Neural progenitor cell (in vitro differentiated cells): ENCODE results near the gene MAD1L1. TPM values are rescaled to one million over a fixed set of nuclear protein-coding genes. Genes with fewer than 3 reads are reported as not detected.

ENCODE experiments used
- DNase-seq: peaks from one replicate; pipeline ENCODE4 v3.0.0-alpha.2; 2016; ENCODE audit warnings: low spot score
- H2AFZ ChIP-seq: fragments of 200-600 bp; sonication (generic); replicated peaks from 2 replicates; pipeline ENCODE4 v1.6.1; 2016; ENCODE audit warnings: antibody characterized with exemption
- H3F3A ChIP-seq: fragments of 200-600 bp; sonication (generic); 2 replicates; pipeline ENCODE4 v1.6.1; 2016; ENCODE audit warnings: antibody characterized with exemption, low read depth
- H3K27ac ChIP-seq: fragments of 200-600 bp; sonication (generic); 2 replicates; pipeline ENCODE4 v1.5.1; 2016; ENCODE audit warnings: mild to moderate bottlenecking
- H3K27me3 ChIP-seq: fragments of 200-600 bp; sonication (generic); 2 replicates; pipeline ENCODE4 v1.6.1; 2016; ENCODE audit warnings: mild to moderate bottlenecking, moderate library complexity
- H3K36me3 ChIP-seq: fragments of 200-600 bp; sonication (generic); 2 replicates; pipeline ENCODE4 v1.5.1; 2016
- H3K4me1 ChIP-seq: fragments of 200-600 bp; sonication (generic); 2 replicates; pipeline ENCODE4 v1.6.1; 2016; ENCODE audit warnings: mixed run types
- H3K4me2 ChIP-seq: fragments of 200-600 bp; sonication (generic); 2 replicates; pipeline ENCODE4 v1.6.1; 2016
- H3K4me3 ChIP-seq: fragments of 200-600 bp; sonication (generic); 2 replicates; pipeline ENCODE4 v1.5.1; 2016
- H3K79me2 ChIP-seq: fragments of 200-600 bp; sonication (generic); 2 replicates; pipeline ENCODE4 v1.6.1; 2016; ENCODE audit warnings: low read depth
- H3K9ac ChIP-seq: fragments of 200-600 bp; sonication (generic); 2 replicates; pipeline ENCODE4 v1.6.1; 2016
- H3K9me3 ChIP-seq: fragments of 200-600 bp; sonication (generic); 2 replicates; pipeline ENCODE4 v1.5.1; 2016; ENCODE audit warnings: low read depth
- H4K20me1 ChIP-seq: fragments of 200-600 bp; sonication (generic); 2 replicates; pipeline ENCODE4 v1.6.1; 2016; ENCODE audit warnings: low read depth
- H3K27ac Mint-ChIP-seq: 3 replicates; pipeline ENCODE4 v1.8.0; 2021; ENCODE audit warnings: mixed read lengths
- H3K27me3 Mint-ChIP-seq: 2 replicates; pipeline ENCODE4 v1.8.0; 2022; ENCODE audit warnings: low read depth, mild to moderate bottlenecking, inconsistent platforms, moderate library complexity, mixed read lengths; ENCODE audit not compliant: insufficient read depth
- H3K36me3 Mint-ChIP-seq: 3 replicates; pipeline ENCODE4 v1.8.0; 2021; ENCODE audit warnings: mixed read lengths
- H3K4me1 Mint-ChIP-seq: 3 replicates; pipeline ENCODE4 v1.8.0; 2021; ENCODE audit warnings: mixed read lengths
- H3K4me3 Mint-ChIP-seq: 3 replicates; pipeline ENCODE4 v1.8.0; 2021; ENCODE audit warnings: mild to moderate bottlenecking, moderate library complexity, mixed read lengths
- H3K9me3 Mint-ChIP-seq: 3 replicates; pipeline ENCODE4 v1.8.0; 2020; ENCODE audit warnings: mixed read lengths
- CTCF ChIP-seq: fragments of 200-600 bp; sonication (generic); IDR thresholded peaks from 2 replicates; pipeline ENCODE4 v1.5.1; 2017; ENCODE audit warnings: antibody characterized with exemption, mild to moderate bottlenecking
- EZH2 ChIP-seq: fragments of 200-600 bp; sonication (generic); IDR thresholded peaks from 2 replicates; pipeline ENCODE4 v1.6.1; 2017; ENCODE audit warnings: antibody characterized with exemption, mild to moderate bottlenecking, moderate library complexity
- EZH2phosphoT487 ChIP-seq: fragments of 200-600 bp; sonication (generic); IDR thresholded peaks from 2 replicates; pipeline ENCODE4 v1.6.1; 2017; ENCODE audit warnings: antibody characterized with exemption
- total RNA-seq: library from RNA; depleted of rRNA; stranded (reverse); fragments of >200 nt; gene quantifications from 2 replicates; pipeline ENCODE4 v1.2.3, GENCODE V29; 2015; ENCODE audit warnings: low replicate concordance

MAD1L1 gene
- total RNA-seq, 1 donor from 2014 or later: 23.7 TPM

- H3K9me3 ChIP-seq: no peaks in the 10 kb centered on the region
- Mint-ChIP-seq H3K9me3 (no peaks in the 10 kb centered on the region), H3K4me1 (peaks cover under 1% of the 10 kb centered on the region), H3K27me3 (no peaks in the 10 kb centered on the region), H3K4me3 (no peak overlapping the region), H3K27ac (no peak overlapping the region), H3K36me3 (no peaks in the 10 kb centered on the region)
- no peaks in the 10 kb centered on the region for H3K27me3 ChIP-seq
- H2AFZ ChIP-seq: no peak overlapping the region
- no peak for DNase-seq
- no peaks in the 10 kb centered on the region for H4K20me1 ChIP-seq
- no peak overlapping the region for H3K4me3 ChIP-seq
- H3K9ac ChIP-seq: no peak overlapping the region
- no peaks in the 10 kb centered on the region for H3F3A ChIP-seq
- no peaks in the 10 kb centered on the region for H3K36me3 ChIP-seq
- no peaks in the 10 kb centered on the region for H3K4me1 ChIP-seq
- TF ChIP-seq EZH2 (no peak), EZH2phosphoT487 (no peak)
- H3K4me2 ChIP-seq: no peak overlapping the region
- no peaks in the 10 kb centered on the region for H3K79me2 ChIP-seq
- H3K27ac ChIP-seq: no peak overlapping the region
Observed at GRCh38 chr7:1907751-1908365, 324.9 kb downstream of the MAD1L1 start.

GRCh38 chr7:1906988-1907745, 325.6 kb downstream of the MAD1L1 start:
- Mint-ChIP-seq H3K4me1 (no peaks in the 10 kb centered on the region), H3K27me3 (no peaks in the 10 kb centered on the region), H3K9me3 (no peaks in the 10 kb centered on the region), H3K36me3 (no peaks in the 10 kb centered on the region), H3K4me3 (no peak overlapping the region), H3K27ac (no peak overlapping the region)
- H3K27me3 ChIP-seq: no peaks in the 10 kb centered on the region
- no peak for TF ChIP-seq EZH2phosphoT487
- no peak for TF ChIP-seq CTCF
- TF ChIP-seq EZH2: no peak
- no peaks in the 10 kb centered on the region for H3K36me3 ChIP-seq
- H3K4me1 ChIP-seq: no peaks in the 10 kb centered on the region
- no peak for DNase-seq
- no peaks in the 10 kb centered on the region for H4K20me1 ChIP-seq
- H3K9me3 ChIP-seq: no peaks in the 10 kb centered on the region
- H3K27ac ChIP-seq: no peak overlapping the region
- no peaks in the 10 kb centered on the region for H3K79me2 ChIP-seq
- H2AFZ ChIP-seq: no peak overlapping the region
- no peak overlapping the region for H3K4me2 ChIP-seq
- H3F3A ChIP-seq: no peaks in the 10 kb centered on the region
- no peak overlapping the region for H3K4me3 ChIP-seq
- H3K9ac ChIP-seq: no peak overlapping the region

GRCh38 chr7:1906087-1906830, 326.5 kb downstream of the MAD1L1 start:
- Histone ChIP-seq H3K79me2 (no peaks in the 10 kb centered on the region), H3K27ac (no peak overlapping the region), H2AFZ (no peak overlapping the region), H3K9me3 (no peaks in the 10 kb centered on the region), H3K4me3 (no peak overlapping the region), H3K36me3 (no peaks in the 10 kb centered on the region), H3K4me1 (no peaks in the 10 kb centered on the region), H3K27me3 (no peaks in the 10 kb centered on the region), H3F3A (no peaks in the 10 kb centered on the region), H3K9ac (no peak overlapping the region), H4K20me1 (no peaks in the 10 kb centered on the region), H3K4me2 (no peak overlapping the region)
- Mint-ChIP-seq H3K4me1 (no peaks in the 10 kb centered on the region), H3K27me3 (no peaks in the 10 kb centered on the region), H3K27ac (peak overlapping the region; percentile 74), H3K36me3 (no peaks in the 10 kb centered on the region), H3K4me3 (no peak overlapping the region), H3K9me3 (no peaks in the 10 kb centered on the region)
- no peak for DNase-seq
- TF ChIP-seq EZH2 (no peak), CTCF (no peak), EZH2phosphoT487 (no peak)
